A549 (cell line): ENCODE measurements around the gene PCNX2. TPM values are rescaled to one million over a fixed set of nuclear protein-coding genes. Genes with fewer than 3 reads are reported as not detected.
A peak's percentile ranks its signal among the peaks of the same experiment; 100 is the strongest.

ENCODE experiments used
- ATAC-seq, 2 experiments: fragments of 200-7000 bp in 1 of 2; fragments of >200 bp in 1 of 2; cut with Nextera tagmentation in 1 of 2; cut with Tn5 transposase in 1 of 2; 3 replicates each; pipeline versions ENCODE4 v1.8.0 to v1.9.1; 2018 to 2020; ENCODE audit warnings: mild to moderate bottlenecking in 1 of 2, moderate library complexity in 1 of 2
- CTCF ChIA-PET: fragments of 300-600 bp; sonication (Branson Sonifier 250); formaldehyde crosslinking; extraction: SDS; loops from one replicate; lab custom pipeline; 2021; ENCODE audit warnings: antibody characterized with exemption, inconsistent platforms; lab: Yijun Ruan, JAX
- POLR2A ChIA-PET: fragments of 350-600 bp; formaldehyde crosslinking; extraction: SDS; loops from one replicate; lab custom pipeline; 2021; ENCODE audit warnings: antibody characterized with exemption, inconsistent platforms; lab: Yijun Ruan, JAX
- DNase-seq, 2 experiments: peaks; one replicate each; pipeline versions ENCODE4 v3.0.0 to v3.0.0-alpha.2; 2011 to 2016; ENCODE audit warnings: low read depth in 1 of 2, low spot score in 1 of 2
- FAIRE-seq: peaks from 2 replicates; lab custom pipeline; 2011; peaks lifted over from hg19 to GRCh38; lab: Jason Lieb, UNC
- H3K27ac ChIP-seq, 2 experiments: fragments of >200 bp; sonication (Bioruptor Twin); formaldehyde crosslinking; 3 replicates each; pipeline ENCODE4 v1.5.1; 2016 to 2017
- H3K4me1 ChIP-seq: fragments of >200 bp; sonication (Bioruptor Twin); formaldehyde crosslinking; 3 replicates; pipeline ENCODE4 v1.6.1; 2016
- H3K4me2 ChIP-seq: fragments of >200 bp; sonication (Bioruptor Twin); formaldehyde crosslinking; 3 replicates; pipeline ENCODE4 v1.6.1; 2016
- H3K4me3 ChIP-seq: fragments of >200 bp; sonication (Bioruptor Twin); formaldehyde crosslinking; 3 replicates; pipeline ENCODE4 v1.5.1; 2016
- H3K9me3 ChIP-seq: fragments of >200 bp; sonication (Bioruptor Twin); formaldehyde crosslinking; 3 replicates; pipeline ENCODE4 v1.6.1; 2016
- CEBPB ChIP-seq, 2 experiments: fragments of >200 bp in 1 of 2; sonication (Bioruptor Twin) in 1 of 2; formaldehyde crosslinking in 1 of 2; IDR thresholded peaks; 2 replicates each; pipeline ENCODE4 v1.6.1; 2012 to 2016
- EHF ChIP-seq: fragments of 250-450 bp; sonication (Bioruptor Pico); IDR thresholded peaks from 2 replicates; pipeline ENCODE4 v1.5.0; 2020; ENCODE audit warnings: mild to moderate bottlenecking
- EP300 ChIP-seq, 2 experiments: fragments of >200 bp; sonication (Bioruptor Twin); formaldehyde crosslinking; IDR thresholded peaks; 2 replicates in 1 of 2; 3 replicates in 1 of 2; pipeline ENCODE4 v1.6.1; 2016 to 2017
- FOSL2 ChIP-seq, 2 experiments: fragments of 450-650 bp in 1 of 2; fragments of >200 bp in 1 of 2; sonication (Bioruptor Twin) in 1 of 2; formaldehyde crosslinking; IDR thresholded peaks; 2 replicates each; pipeline versions ENCODE4 v1.5.0 to v1.6.1; 2016 to 2020; ENCODE audit warnings: mild to moderate bottlenecking in 1 of 2, moderate library complexity in 1 of 2
- GATA3 ChIP-seq: IDR thresholded peaks from 2 replicates; pipeline ENCODE4 v1.6.1; 2012; ENCODE audit warnings: borderline replicate concordance
- HDAC2 ChIP-seq: fragments of 200-600 bp; sonication (generic); IDR thresholded peaks from 2 replicates; pipeline ENCODE4 v1.6.1; 2016
- HEYL ChIP-seq: fragments of 250-450 bp; sonication (Bioruptor Pico); IDR thresholded peaks from 2 replicates; pipeline ENCODE4 v1.8.0; 2021; ENCODE audit warnings: mild to moderate bottlenecking, moderate library complexity
- HOXA7 ChIP-seq: fragments of 250-450 bp; sonication (Bioruptor Pico); IDR thresholded peaks from 2 replicates; pipeline ENCODE4 v1.5.0; 2020; ENCODE audit warnings: mild to moderate bottlenecking, moderate library complexity
- HOXB13 ChIP-seq: fragments of 250-450 bp; sonication (Bioruptor Pico); IDR thresholded peaks from 2 replicates; pipeline ENCODE4 v1.5.0; 2020; ENCODE audit warnings: low read depth, mild to moderate bottlenecking, moderate library complexity
- JUNB ChIP-seq: fragments of >200 bp; sonication (Bioruptor Twin); formaldehyde crosslinking; IDR thresholded peaks from 2 replicates; pipeline ENCODE4 v1.6.1; 2016
- KDM1A ChIP-seq: fragments of 200-600 bp; sonication (generic); IDR thresholded peaks from 2 replicates; pipeline ENCODE4 v1.6.1; 2016; ENCODE audit warnings: low read depth, mild to moderate bottlenecking
- MAFK ChIP-seq: fragments of 450-650 bp; IDR thresholded peaks from 2 replicates; pipeline ENCODE4 v1.6.1; 2014; ENCODE audit not compliant: partially characterized antibody
- MAZ ChIP-seq: fragments of 150-350 bp; IDR thresholded peaks from 2 replicates; pipeline ENCODE4 v1.6.1; 2014; ENCODE audit warnings: antibody characterized with exemption, low read depth, low read length, borderline replicate concordance
- MYC ChIP-seq: IDR thresholded peaks from 2 replicates; pipeline ENCODE4 v1.6.1; 2012; ENCODE audit warnings: mild to moderate bottlenecking, inconsistent platforms, low read length, improper control_type of control experiment, borderline replicate concordance
- NFE2L2 ChIP-seq: fragments of 150-350 bp; conservative IDR thresholded peaks from 2 replicates; pipeline ENCODE4 v1.6.1; 2014; ENCODE audit warnings: low read length
- POLR2A ChIP-seq: IDR thresholded peaks from 2 replicates; pipeline ENCODE4 v1.6.1; 2012; ENCODE audit warnings: mild to moderate bottlenecking, low read length
- POLR2AphosphoS2 ChIP-seq: conservative IDR thresholded peaks from 2 replicates; pipeline ENCODE4 v1.6.1; 2012; ENCODE audit warnings: low read length, improper control_type of control experiment, inconsistent platforms
- SREBF2 ChIP-seq: fragments of 450-650 bp; IDR thresholded peaks from 2 replicates; pipeline ENCODE4 v1.6.1; 2014; ENCODE audit warnings: mild to moderate bottlenecking, moderate library complexity
- TP53 ChIP-seq: fragments of 250-450 bp; sonication (Bioruptor Pico); IDR thresholded peaks from 2 replicates; pipeline ENCODE4 v1.5.0; 2021; ENCODE audit warnings: mild to moderate bottlenecking, moderate library complexity
- ZC3H11A ChIP-seq: fragments of 450-650 bp; IDR thresholded peaks from 2 replicates; pipeline ENCODE4 v1.6.1; 2014; ENCODE audit warnings: antibody characterized with exemption, mild to moderate bottlenecking
- ZFP36 ChIP-seq: fragments of 450-650 bp; IDR thresholded peaks from 2 replicates; pipeline ENCODE4 v1.6.1; 2014; ENCODE audit warnings: borderline replicate concordance; ENCODE audit not compliant: partially characterized antibody
- ZSCAN20 ChIP-seq: fragments of 250-450 bp; sonication (Bioruptor Pico); IDR thresholded peaks from 2 replicates; pipeline ENCODE4 v1.8.0; 2022; ENCODE audit warnings: mild to moderate bottlenecking, moderate library complexity
- WGBS: methylation state at CpG from one replicate; pipeline ENCODE4 v1.1.6; 2017; ENCODE audit errors: missing lambda C conversion rate; 5-methylcytosine and 5-hydroxymethylcytosine counted together
- polyA plus RNA-seq, 4 experiments: library from polyadenylated mRNA; depleted of rRNA in 3 of 4; stranded (reverse); fragments of >200 nt; fragmentation: RNase III in 1 of 4; extraction: RNeasy Plus Mini Kit Qiagen cat#74134 plus additional on column Dnase treatment in 1 of 4; gene quantifications; 2 replicates in 3 of 4; 3 replicates in 1 of 4; pipeline ENCODE4 v1.2.3, GENCODE V29; 2011 to 2017
- TF ChIP-seq, protein P1 (sequence below): fragments of 250-450 bp; sonication (Bioruptor Pico); IDR thresholded peaks from 2 replicates; pipeline ENCODE4 v1.5.0; 2020; ENCODE audit warnings: low read depth, mild to moderate bottlenecking, moderate library complexity
- TF ChIP-seq, protein P2 (sequence below): fragments of 150-350 bp; IDR thresholded peaks from 2 replicates; pipeline ENCODE4 v1.6.1; 2014; ENCODE audit warnings: low read depth, mild to moderate bottlenecking, low read length
- TF ChIP-seq, protein P3 (sequence below): fragments of 200-600 bp; sonication (generic); IDR thresholded peaks from 2 replicates; pipeline ENCODE4 v1.6.1; 2016; ENCODE audit warnings: antibody characterized with exemption, mild to moderate bottlenecking, moderate library complexity

Gene PCNX2
- polyA plus RNA-seq, 2 of the 4 experiments (the other 2 are of a cell fraction): 8.8 to 27.2 TPM

DNA sequence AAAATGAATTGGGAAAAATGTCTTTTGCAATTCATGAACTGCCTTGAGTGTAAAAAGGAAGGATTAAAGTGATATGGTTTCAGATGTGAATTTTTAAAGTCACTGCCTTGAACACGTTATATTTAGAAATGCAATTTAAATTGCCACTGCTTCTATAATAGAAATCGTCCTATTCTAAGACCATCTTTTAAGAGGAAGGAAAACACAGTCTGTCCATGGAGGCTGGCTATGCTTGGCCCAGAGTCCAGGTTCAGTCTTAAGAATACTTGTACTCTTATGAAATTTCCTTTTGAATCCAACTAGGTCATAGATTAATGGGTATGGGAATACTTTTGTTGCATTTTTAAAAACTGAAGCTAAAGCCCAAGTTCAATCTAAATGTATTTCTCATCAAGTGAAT lies 86.0 kb downstream of the PCNX2 start:
- 87% methylated on average over 2 of the region's 2 CpGs for WGBS
- Histone ChIP-seq H3K27ac (no peak overlapping the region), H3K4me2 (no peak overlapping the region), H3K4me3 (no peak overlapping the region)
- no peak for DNase-seq
- ChIA-PET POLR2A (no interaction called here), CTCF (no interaction called here)
- no peak for FAIRE-seq
- ATAC-seq: no peak
- no peak for TF ChIP-seq KDM1A
- TF ChIP-seq HOXB13 (CRISPR knock-in tag): no peak
- TF ChIP-seq, all 56 proteins: peak for 0
- Histone ChIP-seq H3K4me1 (no peaks in the 10 kb centered on the region; the same call in 2 of the 3 replicates), H3K9me3 (no peaks in the 10 kb centered on the region)

DNA sequence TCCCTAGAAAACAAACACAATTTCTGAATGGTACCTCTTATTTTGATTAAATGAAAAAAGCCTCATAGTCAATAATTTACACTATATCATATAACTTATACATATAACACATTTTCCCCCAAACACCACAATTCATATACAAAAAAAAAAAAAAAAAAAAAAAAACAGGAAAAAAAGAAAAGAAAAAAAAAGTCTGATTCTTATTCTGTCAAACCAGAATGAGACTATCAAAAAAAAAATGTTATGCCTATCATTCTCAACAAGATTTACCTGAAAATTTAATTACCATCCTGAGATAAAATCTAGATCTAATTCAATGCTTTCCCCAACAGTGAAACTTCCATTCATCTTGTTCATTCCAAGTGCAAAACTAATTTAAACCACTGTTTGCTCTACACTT lies 86.8 kb downstream of the PCNX2 start:
- ATAC-seq (no peak), FAIRE-seq (no peak), DNase-seq (no peak)
- H3K4me3 ChIP-seq: no peak overlapping the region
- H3K4me1 ChIP-seq: no peaks in the 10 kb centered on the region; the same call in 2 of the 3 replicates
- ChIA-PET CTCF (interaction anchor here (1.1 kb wide), 1 partner anchor 7 kb away, joined by 3 read pairs; no protein-coding TSS in a partner anchor), POLR2A (no interaction called here)
- H3K4me2 ChIP-seq: no peak overlapping the region
- H3K27ac ChIP-seq: no peak overlapping the region
- TF ChIP-seq HOXA7 (CRISPR knock-in tag): no peak
- TF ChIP-seq ZSCAN20 (CRISPR knock-in tag): no peak
- no peak for TF ChIP-seq HEYL (CRISPR knock-in tag)
- no peaks in the 10 kb centered on the region for H3K9me3 ChIP-seq

DNA sequence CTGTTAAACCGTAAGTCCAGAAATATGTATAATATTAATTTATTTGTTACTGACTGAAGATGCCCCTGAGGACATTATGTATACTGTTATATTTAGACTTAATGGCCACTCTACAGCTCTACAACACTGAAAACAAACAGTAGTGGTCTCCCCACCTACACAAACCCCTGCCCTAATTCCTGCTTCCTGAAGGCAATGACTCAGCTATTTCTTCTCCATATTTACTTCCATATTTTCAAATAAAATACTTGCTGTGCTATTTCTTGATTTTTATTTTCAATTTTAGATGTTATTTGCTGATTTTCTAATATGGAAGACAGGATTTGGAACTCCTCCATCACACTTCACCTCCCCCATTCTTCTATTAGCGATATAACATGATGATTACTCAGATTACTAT lies 97.6 kb downstream of the PCNX2 start:
- peak overlapping the region; percentile 44 to 73; a peak in 5 of 6 replicates for H3K27ac ChIP-seq
- 88% methylated on average over 2 of the region's 2 CpGs for WGBS
- ChIA-PET POLR2A (no interaction called here), CTCF (no interaction called here)
- H3K4me1 ChIP-seq: peaks cover 17% of the 10 kb centered on the region
- FAIRE-seq (no peak), DNase-seq (no peak), ATAC-seq (no peak)
- no peak overlapping the region for H3K4me3 ChIP-seq
- H3K9me3 ChIP-seq: peaks cover 26% of the 10 kb centered on the region
- TF ChIP-seq NFE2L2: peak; percentile 87
- TF ChIP-seq ZC3H11A: no peak
- peak; percentile 82 for TF ChIP-seq MAFK
- no peak for TF ChIP-seq FOSL2 (IDR thresholded peaks at IDR 0.05)
- TF ChIP-seq FOSL2 (CRISPR knock-in tag; IDR thresholded peaks at IDR 0.05): 0 out of 2 replicates have a peak, but pooled peaks have one; percentile 10
- TF ChIP-seq, all 56 proteins: peak for 3
- H3K4me2 ChIP-seq: no peak overlapping the region

DNA sequence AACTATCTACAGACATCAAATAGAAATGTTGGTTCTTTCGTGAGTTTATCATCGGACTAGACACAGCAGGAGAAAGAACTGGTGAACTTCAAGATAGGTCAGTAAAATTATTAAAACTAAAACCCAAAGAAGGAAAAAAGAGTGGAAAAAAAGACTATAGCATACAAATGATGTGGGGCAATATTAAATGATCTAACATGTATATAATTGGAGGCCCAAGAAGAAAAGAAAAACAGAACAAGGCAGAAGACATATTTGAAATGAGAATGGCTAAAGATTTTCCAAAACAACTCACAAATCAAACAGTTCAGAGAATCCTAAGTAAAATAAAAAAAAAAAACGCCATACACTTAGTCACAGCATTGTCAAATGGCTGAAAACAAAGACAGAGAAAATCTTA lies 101.8 kb downstream of the PCNX2 start:
- FAIRE-seq (no peak), DNase-seq (no peak), ATAC-seq (no peak)
- H3K4me3 ChIP-seq: no peak overlapping the region
- ChIA-PET POLR2A (no interaction called here), CTCF (no interaction called here)
- peaks cover 26% of the 10 kb centered on the region for H3K9me3 ChIP-seq
- 86% methylated on average over 3 of the region's 3 CpGs for WGBS
- no peak overlapping the region for H3K4me2 ChIP-seq
- peaks cover 6% of the 10 kb centered on the region; the same call in 2 of the 3 replicates for H3K4me1 ChIP-seq
- H3K27ac ChIP-seq: no peak overlapping the region
- TF ChIP-seq, protein P1, sequence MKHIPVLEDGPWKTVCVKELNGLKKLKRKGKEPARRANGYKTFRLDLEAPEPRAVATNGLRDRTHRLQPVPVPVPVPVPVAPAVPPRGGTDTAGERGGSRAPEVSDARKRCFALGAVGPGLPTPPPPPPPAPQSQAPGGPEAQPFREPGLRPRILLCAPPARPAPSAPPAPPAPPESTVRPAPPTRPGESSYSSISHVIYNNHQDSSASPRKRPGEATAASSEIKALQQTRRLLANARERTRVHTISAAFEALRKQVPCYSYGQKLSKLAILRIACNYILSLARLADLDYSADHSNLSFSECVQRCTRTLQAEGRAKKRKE (CRISPR knock-in tag): no peak
- TF ChIP-seq GATA3: no peak
- TF ChIP-seq, protein P2, sequence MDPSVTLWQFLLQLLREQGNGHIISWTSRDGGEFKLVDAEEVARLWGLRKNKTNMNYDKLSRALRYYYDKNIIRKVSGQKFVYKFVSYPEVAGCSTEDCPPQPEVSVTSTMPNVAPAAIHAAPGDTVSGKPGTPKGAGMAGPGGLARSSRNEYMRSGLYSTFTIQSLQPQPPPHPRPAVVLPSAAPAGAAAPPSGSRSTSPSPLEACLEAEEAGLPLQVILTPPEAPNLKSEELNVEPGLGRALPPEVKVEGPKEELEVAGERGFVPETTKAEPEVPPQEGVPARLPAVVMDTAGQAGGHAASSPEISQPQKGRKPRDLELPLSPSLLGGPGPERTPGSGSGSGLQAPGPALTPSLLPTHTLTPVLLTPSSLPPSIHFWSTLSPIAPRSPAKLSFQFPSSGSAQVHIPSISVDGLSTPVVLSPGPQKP: no peak
- no peak for TF ChIP-seq ZFP36
- TF ChIP-seq JUNB: no peak
- no peak for TF ChIP-seq SREBF2
- no peak for TF ChIP-seq KDM1A
- TF ChIP-seq TP53: no peak
- TF ChIP-seq POLR2AphosphoS2: no peak
- TF ChIP-seq MAZ: no peak
- no peak for TF ChIP-seq HDAC2
- TF ChIP-seq, protein P3, sequence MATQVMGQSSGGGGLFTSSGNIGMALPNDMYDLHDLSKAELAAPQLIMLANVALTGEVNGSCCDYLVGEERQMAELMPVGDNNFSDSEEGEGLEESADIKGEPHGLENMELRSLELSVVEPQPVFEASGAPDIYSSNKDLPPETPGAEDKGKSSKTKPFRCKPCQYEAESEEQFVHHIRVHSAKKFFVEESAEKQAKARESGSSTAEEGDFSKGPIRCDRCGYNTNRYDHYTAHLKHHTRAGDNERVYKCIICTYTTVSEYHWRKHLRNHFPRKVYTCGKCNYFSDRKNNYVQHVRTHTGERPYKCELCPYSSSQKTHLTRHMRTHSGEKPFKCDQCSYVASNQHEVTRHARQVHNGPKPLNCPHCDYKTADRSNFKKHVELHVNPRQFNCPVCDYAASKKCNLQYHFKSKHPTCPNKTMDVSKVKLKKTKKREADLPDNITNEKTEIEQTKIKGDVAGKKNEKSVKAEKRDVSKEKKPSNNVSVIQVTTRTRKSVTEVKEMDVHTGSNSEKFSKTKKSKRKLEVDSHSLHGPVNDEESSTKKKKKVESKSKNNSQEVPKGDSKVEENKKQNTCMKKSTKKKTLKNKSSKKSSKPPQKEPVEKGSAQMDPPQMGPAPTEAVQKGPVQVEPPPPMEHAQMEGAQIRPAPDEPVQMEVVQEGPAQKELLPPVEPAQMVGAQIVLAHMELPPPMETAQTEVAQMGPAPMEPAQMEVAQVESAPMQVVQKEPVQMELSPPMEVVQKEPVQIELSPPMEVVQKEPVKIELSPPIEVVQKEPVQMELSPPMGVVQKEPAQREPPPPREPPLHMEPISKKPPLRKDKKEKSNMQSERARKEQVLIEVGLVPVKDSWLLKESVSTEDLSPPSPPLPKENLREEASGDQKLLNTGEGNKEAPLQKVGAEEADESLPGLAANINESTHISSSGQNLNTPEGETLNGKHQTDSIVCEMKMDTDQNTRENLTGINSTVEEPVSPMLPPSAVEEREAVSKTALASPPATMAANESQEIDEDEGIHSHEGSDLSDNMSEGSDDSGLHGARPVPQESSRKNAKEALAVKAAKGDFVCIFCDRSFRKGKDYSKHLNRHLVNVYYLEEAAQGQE: no peak
- TF ChIP-seq EHF: no peak
- no peak for TF ChIP-seq MYC
- no peak for TF ChIP-seq CEBPB (IDR thresholded peaks at IDR 0.05)
- TF ChIP-seq POLR2A: no peak
- TF ChIP-seq EP300 (IDR thresholded peaks at IDR 0.05): no peak
